Measurements from ENCODE around the gene AMOTL1. TPM values are rescaled to one million over a fixed set of nuclear protein-coding genes. Genes with fewer than 3 reads are reported as not detected.

AMOTL1 gene
- total RNA-seq, 2 donors from 2014 or later, result 56.7 to 59.5 TPM

DNA sequence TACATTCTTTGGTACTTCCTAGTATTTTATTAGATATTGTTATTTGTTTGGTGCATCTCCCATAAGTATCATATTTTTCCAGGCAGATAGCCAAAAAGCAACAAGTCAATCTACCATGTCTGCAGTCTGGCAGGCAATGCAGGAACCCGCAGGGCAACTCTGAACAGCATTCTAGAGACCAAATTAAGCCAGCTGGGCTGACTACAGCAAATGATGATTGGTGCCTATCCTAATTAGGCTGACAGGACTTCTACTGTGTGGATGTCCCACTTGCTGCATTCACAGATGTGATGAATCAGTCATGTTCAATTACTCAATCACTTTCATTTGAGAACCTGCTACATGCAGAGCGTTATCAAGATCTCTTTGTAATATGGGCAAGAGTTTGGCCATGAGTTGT, 40.3 kb upstream of the AMOTL1 start:
- TF ChIP-seq, protein P1, sequence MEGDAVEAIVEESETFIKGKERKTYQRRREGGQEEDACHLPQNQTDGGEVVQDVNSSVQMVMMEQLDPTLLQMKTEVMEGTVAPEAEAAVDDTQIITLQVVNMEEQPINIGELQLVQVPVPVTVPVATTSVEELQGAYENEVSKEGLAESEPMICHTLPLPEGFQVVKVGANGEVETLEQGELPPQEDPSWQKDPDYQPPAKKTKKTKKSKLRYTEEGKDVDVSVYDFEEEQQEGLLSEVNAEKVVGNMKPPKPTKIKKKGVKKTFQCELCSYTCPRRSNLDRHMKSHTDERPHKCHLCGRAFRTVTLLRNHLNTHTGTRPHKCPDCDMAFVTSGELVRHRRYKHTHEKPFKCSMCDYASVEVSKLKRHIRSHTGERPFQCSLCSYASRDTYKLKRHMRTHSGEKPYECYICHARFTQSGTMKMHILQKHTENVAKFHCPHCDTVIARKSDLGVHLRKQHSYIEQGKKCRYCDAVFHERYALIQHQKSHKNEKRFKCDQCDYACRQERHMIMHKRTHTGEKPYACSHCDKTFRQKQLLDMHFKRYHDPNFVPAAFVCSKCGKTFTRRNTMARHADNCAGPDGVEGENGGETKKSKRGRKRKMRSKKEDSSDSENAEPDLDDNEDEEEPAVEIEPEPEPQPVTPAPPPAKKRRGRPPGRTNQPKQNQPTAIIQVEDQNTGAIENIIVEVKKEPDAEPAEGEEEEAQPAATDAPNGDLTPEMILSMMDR (IDR thresholded peaks at IDR 0.05), result no peak
- Histone ChIP-seq H3K36me3 (no peaks in the 10 kb centered on the region), H3K4me1 (peaks cover 0 to 10% of the 10 kb centered on the region in 2 donors), H3K4me3 (no peak overlapping the region), H3K27me3 (no peaks in the 10 kb centered on the region), H3K9me3 (no peaks in the 10 kb centered on the region), H3K27ac (no peak overlapping the region)
- no peak for DNase-seq (ENCODE audit: low spot score)

DNA sequence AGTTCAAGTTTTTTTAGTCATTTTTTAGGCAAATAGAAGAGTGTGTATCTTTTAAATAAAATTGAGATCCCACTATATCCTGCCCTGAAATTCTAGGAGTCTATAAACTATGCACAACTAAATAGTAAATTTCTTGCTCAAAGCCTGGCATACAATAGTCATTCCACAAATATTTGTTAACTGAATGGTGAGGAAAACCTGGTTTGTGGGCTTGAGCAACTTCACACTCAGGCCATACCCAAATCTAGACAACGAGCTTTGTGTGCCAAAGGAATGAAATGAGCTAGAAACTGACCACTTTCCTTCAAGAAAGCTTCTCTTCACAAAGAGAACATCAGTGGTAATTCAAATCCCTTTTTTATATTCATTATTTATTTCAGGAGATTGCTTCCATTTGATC, 39.6 kb upstream of the AMOTL1 start:
- Histone ChIP-seq H3K9me3 (no peaks in the 10 kb centered on the region), H3K27ac (no peak overlapping the region), H3K4me1 (peaks cover 0 to 10% of the 10 kb centered on the region in 2 donors), H3K4me3 (no peak overlapping the region), H3K27me3 (no peaks in the 10 kb centered on the region), H3K36me3 (no peaks in the 10 kb centered on the region)
- DNase-seq (ENCODE audit: low spot score), result no peak
- TF ChIP-seq, protein P1 (IDR thresholded peaks at IDR 0.05), result no peak

DNA sequence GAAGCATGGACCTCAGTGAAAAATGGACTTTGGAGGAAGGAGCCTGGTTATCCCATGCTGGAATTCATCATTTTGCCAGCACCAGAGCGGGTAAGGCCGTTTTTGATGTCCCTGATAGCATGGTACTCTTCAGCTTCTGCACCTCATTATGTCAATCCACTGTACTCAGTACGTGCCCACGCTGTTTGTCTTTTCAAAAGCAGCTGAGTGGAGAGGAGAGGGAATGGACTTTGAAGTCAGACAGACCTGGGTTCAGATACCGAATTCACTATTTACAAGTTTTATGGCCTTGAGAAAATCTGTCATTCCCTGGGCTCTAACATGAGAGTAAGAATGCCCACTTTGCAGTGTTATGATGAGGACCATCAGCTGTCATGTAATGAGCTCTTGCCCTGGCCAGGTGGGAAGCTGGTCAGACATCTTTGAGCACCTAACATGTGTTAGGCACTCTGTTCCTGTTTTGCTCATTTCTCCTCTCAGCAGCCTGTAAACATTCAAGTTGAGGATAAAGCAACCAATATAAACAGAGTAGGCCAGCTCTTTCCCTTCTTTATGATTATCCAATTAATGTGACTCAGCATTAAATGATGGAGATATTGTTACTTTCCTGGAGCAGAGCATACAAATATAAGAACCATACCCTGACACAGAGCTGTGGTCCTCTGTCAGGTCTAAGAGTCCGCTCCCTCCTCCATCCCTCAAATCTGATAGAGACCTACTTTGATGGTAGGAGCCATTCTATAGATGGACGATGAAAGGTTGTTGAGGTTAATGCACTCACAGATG, 39.0 kb upstream of the AMOTL1 start:
- peaks cover 0 to 10% of the 10 kb centered on the region in 2 donors for H3K4me1 ChIP-seq
- TF ChIP-seq, protein P1 (IDR thresholded peaks at IDR 0.05), result no peak
- no peak overlapping the region for H3K27ac ChIP-seq
- H3K4me3 ChIP-seq, result no peak overlapping the region
- H3K36me3 ChIP-seq, result no peaks in the 10 kb centered on the region
- no peak for DNase-seq (ENCODE audit: low spot score)
- no peaks in the 10 kb centered on the region for H3K27me3 ChIP-seq
- H3K9me3 ChIP-seq, result no peaks in the 10 kb centered on the region

DNA sequence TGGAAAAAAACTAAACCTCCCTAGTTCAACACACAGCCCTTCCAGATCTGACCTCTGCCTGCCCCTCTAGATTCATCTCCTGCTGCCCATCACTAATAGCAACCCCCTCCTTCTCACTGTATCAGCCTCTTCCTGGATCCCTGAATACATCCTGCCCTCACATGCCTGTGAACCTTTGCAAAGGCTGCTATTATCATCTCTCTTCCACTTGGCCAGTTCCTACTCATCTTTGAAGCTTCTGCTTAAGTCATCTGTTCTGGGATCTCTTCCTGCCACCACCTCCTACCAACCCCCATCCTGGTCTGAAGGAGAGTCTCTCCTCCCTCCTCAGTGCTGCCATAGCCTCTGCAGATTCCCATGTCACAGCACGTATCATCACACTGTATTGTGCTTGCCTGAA, 38.0 kb upstream of the AMOTL1 start:
- DNase-seq (ENCODE audit: low spot score), result no peak
- Histone ChIP-seq H3K36me3 (no peaks in the 10 kb centered on the region), H3K9me3 (no peaks in the 10 kb centered on the region), H3K27ac (no peak overlapping the region), H3K27me3 (no peaks in the 10 kb centered on the region), H3K4me3 (no peak overlapping the region), H3K4me1 (peaks cover 0 to 10% of the 10 kb centered on the region in 2 donors)
- TF ChIP-seq, protein P1 (IDR thresholded peaks at IDR 0.05), result no peak

DNA sequence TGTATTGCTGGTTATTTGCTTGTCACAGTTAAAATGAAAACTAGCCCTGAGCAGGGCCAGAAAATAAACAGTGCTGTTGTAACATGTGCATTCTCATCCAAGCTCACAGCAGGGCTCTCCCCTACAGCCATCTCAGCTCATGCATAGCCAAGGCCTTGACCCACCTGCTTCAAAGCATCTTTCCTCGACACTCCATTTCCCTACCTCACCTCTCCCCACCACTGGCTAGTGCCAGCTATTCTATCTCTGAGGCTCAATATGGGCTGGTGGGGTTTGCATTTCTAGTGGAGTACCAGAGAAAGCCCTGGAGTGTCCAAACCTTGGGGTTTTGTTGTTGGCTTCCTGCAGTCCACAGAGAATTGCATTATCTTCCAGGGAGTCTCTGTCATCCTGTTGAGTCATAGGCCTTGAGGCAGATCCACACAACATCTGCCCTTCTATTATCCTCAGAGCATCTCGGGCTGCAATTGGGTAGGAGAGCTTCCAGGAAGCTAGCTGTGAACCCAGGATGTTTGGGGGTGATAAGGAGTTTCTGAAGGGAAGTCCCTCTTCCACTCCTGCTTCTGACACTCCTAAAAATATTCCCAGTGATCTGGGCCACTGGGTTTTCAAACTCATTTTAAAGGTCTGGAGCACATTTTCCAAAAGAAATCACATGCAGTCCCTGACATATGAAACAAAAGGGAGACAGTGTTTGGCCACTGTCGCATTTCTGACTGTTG, 36.1 kb upstream of the AMOTL1 start:
- Histone ChIP-seq H3K27ac (peak overlapping the region; percentile 43 to 46), H3K4me3 (no peak overlapping the region), H3K4me1 (peaks cover 0 to 10% of the 10 kb centered on the region in 2 donors), H3K27me3 (no peaks in the 10 kb centered on the region), H3K9me3 (no peaks in the 10 kb centered on the region), H3K36me3 (no peaks in the 10 kb centered on the region)
- no peak for DNase-seq (ENCODE audit: low spot score)
- TF ChIP-seq, protein P1 (IDR thresholded peaks at IDR 0.05), result no peak

Data from right atrium auricular region (tissue), 2 donors.